ENCODE data around the gene GJA3. TPM values are rescaled to one million over a fixed set of nuclear protein-coding genes. Genes with fewer than 3 reads are reported as not detected.

Gene GJA3
- total and polyA plus RNA-seq, 2 donors (not counting 3 experiments of a cell fraction or from before 2014, with no cell fraction given): not detected

GRCh38 chr13:20136781-20137703, 23.8 kb downstream of the GJA3 start:
- no peaks in the 10 kb centered on the region for H3K79me2 ChIP-seq (ENCODE audit: control insufficient read depth, insufficient read depth, low read length)
- H3K27me3 ChIP-seq (ENCODE audit: control insufficient read depth in 2 of 2, insufficient read depth in 2 of 2, low read length in 2 of 2): peaks cover 44 to 45% of the 10 kb centered on the region in 2 experiments
- dilution Hi-C loops (cut with MboI; ENCODE audit: extremely low pct_ligation_motif_present, low sequenced_read_pairs) (no loop called here), intact Hi-C loops (cut with micrococcal nuclease) (loop anchor here (1.0 kb wide), 1 partner anchor 24 kb away; the partner anchor contains the start of gene GJA3)
- H3K9me3 ChIP-seq (replicated peaks; ENCODE audit: control insufficient read depth, insufficient read depth, low read length): no peaks in the 10 kb centered on the region
- H2AFZ ChIP-seq (ENCODE audit: low read depth, low read length): no peak overlapping the region
- H3K4me3 ChIP-seq (replicated peaks in 1 of 3; ENCODE audit: insufficient read depth in 1 of 3, low read depth in 1 of 3, low read length in 3 of 3): no peak overlapping the region
- H3K4me2 ChIP-seq (ENCODE audit: insufficient read depth, low read length): no peak overlapping the region
- no peaks in the 10 kb centered on the region for H3K9me1 ChIP-seq (replicated peaks; ENCODE audit: control insufficient read depth, extremely low read depth, insufficient read depth, low read length)
- H3K9ac ChIP-seq (replicated peaks; ENCODE audit: extremely low read depth, insufficient read depth, low read length): no peak overlapping the region
- H4K20me1 ChIP-seq (replicated peaks; ENCODE audit: control insufficient read depth, extremely low read depth, insufficient read depth, low read length): no peaks in the 10 kb centered on the region
- H3K4me1 ChIP-seq (ENCODE audit: control insufficient read depth, extremely low read depth, insufficient read depth, low read length): no peaks in the 10 kb centered on the region
- ChIA-PET POLR2A (no interaction called here), CTCF (interaction anchor here (0.8 kb wide), 1 partner anchor 9 kb away, joined by 3 read pairs; no protein-coding TSS in a partner anchor)
- DNase-seq (ENCODE audit: low read depth, low spot score) (no peak), FAIRE-seq (no peak)
- H3K27ac ChIP-seq (ENCODE audit: insufficient read depth, low read depth, low read length): no peak overlapping the region
- peak; percentile 29 to 69 for TF ChIP-seq CTCF (IDR thresholded peaks at IDR 0.05; ENCODE audit: extremely low read depth in 1 of 2, insufficient read depth in 1 of 2, low read depth in 1 of 2, low read length in 2 of 2)
- TF ChIP-seq, protein P1, sequence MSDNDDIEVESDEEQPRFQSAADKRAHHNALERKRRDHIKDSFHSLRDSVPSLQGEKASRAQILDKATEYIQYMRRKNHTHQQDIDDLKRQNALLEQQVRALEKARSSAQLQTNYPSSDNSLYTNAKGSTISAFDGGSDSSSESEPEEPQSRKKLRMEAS (IDR thresholded peaks at IDR 0.05; ENCODE audit: insufficient read depth, insufficient read length): no peak
- no peak for TF ChIP-seq JUN (IDR thresholded peaks at IDR 0.05; ENCODE audit: borderline replicate concordance, insufficient read depth, insufficient read length, low read depth)
- no peak for TF ChIP-seq EZH2 (IDR thresholded peaks at IDR 0.05; ENCODE audit: borderline replicate concordance, low read depth, low read length, severe bottlenecking)
- no peak for TF ChIP-seq MYC (IDR thresholded peaks at IDR 0.05; ENCODE audit: low read depth, low read length)
- TF ChIP-seq GATA2 (IDR thresholded peaks at IDR 0.05; ENCODE audit: insufficient read depth, insufficient read length, low read depth, low read length): no peak
- TF ChIP-seq POLR2AphosphoS5 (IDR thresholded peaks at IDR 0.05; ENCODE audit: insufficient read depth, low read depth, low read length): no peak
- H3K36me3 ChIP-seq (ENCODE audit: control insufficient read depth in 2 of 2, extremely low read depth in 1 of 2, insufficient read depth in 2 of 2, low read length in 2 of 2): no peaks in the 10 kb centered on the region
- no TSS peak for BruUV-seq (replicated peaks)

Measured in endothelial cell of umbilical vein (primary cell).